Esophagus muscularis mucosa (tissue), 4 donors: ENCODE results near the gene GRM4. TPM values are rescaled to one million over a fixed set of nuclear protein-coding genes. Genes with fewer than 3 reads are reported as not detected.

ENCODE experiments used
- DNase-seq: peaks from one replicate; pipeline ENCODE4 v3.0.0-alpha.2; 2017; ENCODE audit errors: extremely low spot score
- H3K27ac ChIP-seq, 4 donors: fragments of 200-600 bp; sonication (generic); replicated peaks in 1 of 4; 1 replicate in 3 of 4; 2 replicates in 1 of 4; pipeline ENCODE4 v1.5.1; 2016 to 2019; ENCODE audit warnings: mild to moderate bottlenecking in 1 of 4
- H3K27me3 ChIP-seq, 4 donors: fragments of 200-600 bp; sonication (generic); one replicate each; pipeline versions ENCODE4 v1.5.1 to v1.6.0; 2016 to 2019
- H3K36me3 ChIP-seq, 4 donors: fragments of 200-600 bp; sonication (generic); one replicate each; pipeline ENCODE4 v1.5.1; 2016 to 2019
- H3K4me1 ChIP-seq, 4 donors: fragments of 200-600 bp; sonication (generic); one replicate each; pipeline ENCODE4 v1.5.1; 2016 to 2019
- H3K4me3 ChIP-seq, 4 donors: fragments of 200-600 bp; sonication (generic); 1 replicate in 2 of 4; 2 replicates in 2 of 4; pipeline ENCODE4 v1.5.1; 2016 to 2019; ENCODE audit warnings: mild to moderate bottlenecking in 4 of 4, moderate library complexity in 1 of 4
- H3K9me3 ChIP-seq, 4 donors: fragments of 200-600 bp; sonication (generic); 1 replicate in 3 of 4; 2 replicates in 1 of 4; pipeline ENCODE4 v1.5.1; 2016 to 2019
- CTCF ChIP-seq, 3 experiments: fragments of 200-600 bp in 2 of 3; fragments of 450-650 bp in 1 of 3; sonication (generic) in 2 of 3; IDR thresholded peaks; one replicate each; pipeline ENCODE4 v1.5.1; 2017 to 2019; ENCODE audit warnings: antibody characterized with exemption in 3 of 3, mild to moderate bottlenecking in 2 of 3, moderate library complexity in 1 of 3
- EP300 ChIP-seq: sonication (generic); formaldehyde crosslinking; IDR thresholded peaks from one replicate; pipeline ENCODE4 v1.6.1; 2017; ENCODE audit warnings: antibody characterized with exemption
- POLR2A ChIP-seq: fragments of 450-650 bp; IDR thresholded peaks from one replicate; pipeline ENCODE4 v1.6.1; 2017; ENCODE audit warnings: antibody characterized with exemption, moderate library complexity, mild to moderate bottlenecking, low read depth
- POLR2AphosphoS5 ChIP-seq, 2 donors: sonication (generic); formaldehyde crosslinking; IDR thresholded peaks; one replicate each; pipeline ENCODE4 v1.6.1; 2017; ENCODE audit warnings: antibody characterized with exemption in 2 of 2
- WGBS: methylation state at CpG from one replicate; pipeline ENCODE4 v1.1.5; 2018; 5-methylcytosine and 5-hydroxymethylcytosine counted together
- intact Hi-C: fragments of 100-400 bp; cut with DNase I; formaldehyde crosslinking; loops from one replicate; pipeline ENCODE4 v1.15.1; 2023
- total RNA-seq, 4 donors: library from RNA; depleted of rRNA; stranded (reverse); fragments of >200 nt; gene quantifications; one replicate each; pipeline versions ENCODE4 v1.1.0 to v1.2.1, GENCODE V29; 2016

GRM4 gene
- total RNA-seq, 4 donors from 2014 or later, result not detected

- Histone ChIP-seq H3K27ac (no peak overlapping the region), H3K9me3 (no peaks in the 10 kb centered on the region), H3K4me3 (no peak overlapping the region), H3K4me1 (no peaks in the 10 kb centered on the region), H3K27me3 (peaks cover 0 to 33% (median 0%) of the 10 kb centered on the region in 4 donors), H3K36me3 (no peaks in the 10 kb centered on the region)
- TF ChIP-seq POLR2A, result no peak
- WGBS, result 29% methylated on average over 5 of the region's 5 CpGs
- intact Hi-C loops, result no loop called here
- no peak for DNase-seq
These were observed 134.6 kb downstream of the GRM4 start for GRCh38 chr6:34011264-34011663.

GRCh38 chr6:34005901-34006531, 139.9 kb downstream of the GRM4 start:
- H3K27me3 ChIP-seq, result peaks cover 0 to 51% (median 0%) of the 10 kb centered on the region in 4 donors
- 66% methylated on average over 6 of the region's 8 CpGs for WGBS

GRCh38 chr6:34004706-34005105, 141.2 kb downstream of the GRM4 start:
- no peaks in the 10 kb centered on the region for H3K36me3 ChIP-seq
- H3K4me1 ChIP-seq, result no peaks in the 10 kb centered on the region
- 94% methylated on average over 1 of the region's 1 CpG for WGBS
- no peak overlapping the region for H3K27ac ChIP-seq
- H3K4me3 ChIP-seq, result no peak overlapping the region
- peaks cover 0 to 7% (median 0%) of the 10 kb centered on the region in 4 donors for H3K9me3 ChIP-seq
- DNase-seq, result no peak
- TF ChIP-seq POLR2A (no peak), EP300 (no peak), POLR2AphosphoS5 (IDR thresholded peaks at IDR 0.05) (no peak), CTCF (IDR thresholded peaks at IDR 0.05) (no peak)
- H3K27me3 ChIP-seq, result peaks cover 0 to 53% (median 0%) of the 10 kb centered on the region in 4 donors
- intact Hi-C loops, result no loop called here

More at GRCh38 chr6:34005901-34006531, 139.9 kb downstream of the GRM4 start:
- intact Hi-C loops, result no loop called here
- DNase-seq, result no peak
- Histone ChIP-seq H3K4me1 (no peaks in the 10 kb centered on the region), H3K27ac (no peak overlapping the region), H3K36me3 (no peaks in the 10 kb centered on the region), H3K4me3 (no peak overlapping the region), H3K9me3 (peaks cover 0 to 7% (median 0%) of the 10 kb centered on the region in 4 donors)
- no peak for TF ChIP-seq POLR2AphosphoS5 (IDR thresholded peaks at IDR 0.05)
- TF ChIP-seq POLR2A, result no peak

- Histone ChIP-seq H3K4me1 (no peaks in the 10 kb centered on the region), H3K27ac (no peak overlapping the region), H3K9me3 (peaks cover 0 to 7% (median 0%) of the 10 kb centered on the region in 4 donors), H3K4me3 (no peak overlapping the region), H3K36me3 (no peaks in the 10 kb centered on the region), H3K27me3 (peaks cover 0 to 46% (median 0%) of the 10 kb centered on the region in 4 donors)
- DNase-seq, result no peak
- intact Hi-C loops, result no loop called here
- TF ChIP-seq POLR2A (no peak), CTCF (IDR thresholded peaks at IDR 0.05) (no peak), EP300 (no peak), POLR2AphosphoS5 (IDR thresholded peaks at IDR 0.05) (no peak)
These were observed 141.9 kb downstream of the GRM4 start for GRCh38 chr6:34003962-34004361.

GRCh38 chr6:34001706-34002621, 143.9 kb downstream of the GRM4 start:
- DNase-seq, result no peak
- Histone ChIP-seq H3K36me3 (no peaks in the 10 kb centered on the region), H3K9me3 (peaks cover 0 to 14% (median 10%) of the 10 kb centered on the region in 4 donors), H3K27me3 (peaks cover 0 to 28% (median 0%) of the 10 kb centered on the region in 4 donors), H3K4me1 (no peaks in the 10 kb centered on the region), H3K27ac (no peak overlapping the region), H3K4me3 (no peak overlapping the region)
- intact Hi-C loops, result no loop called here
- no peak for TF ChIP-seq POLR2A
- TF ChIP-seq CTCF (IDR thresholded peaks at IDR 0.05), result no peak
- 59% methylated on average over 40 of the region's 41 CpGs for WGBS
